Cardiac muscle cell (in vitro differentiated cells and primary cell): ENCODE data around the gene CA5A. TPM values are rescaled to one million over a fixed set of nuclear protein-coding genes. Genes with fewer than 3 reads are reported as not detected.
A peak's percentile ranks its signal among the peaks of the same experiment; 100 is the strongest.
"Not testable (repeated sequence)": the region's sequence is repeated elsewhere in the genome, so short reads cannot be mapped to it uniquely, and the experiment has no call there.

Experiments
- DNase-seq, 2 donors: peaks; one replicate each; pipeline versions ENCODE4 v3.0.0 to v3.0.0-alpha.2; 2010 to 2017; ENCODE audit warnings: low read depth in 1 of 2, low spot score in 1 of 2
- H3K27ac ChIP-seq: fragments of 200-600 bp; sonication (generic); 2 replicates; pipeline ENCODE4 v1.5.1; 2016
- H3K27me3 ChIP-seq: fragments of 200-600 bp; sonication (generic); 2 replicates; pipeline ENCODE4 v1.6.0; 2016; ENCODE audit warnings: control low read depth
- H3K36me3 ChIP-seq: fragments of 200-600 bp; sonication (generic); 2 replicates; pipeline ENCODE4 v1.5.1; 2016; ENCODE audit warnings: control low read depth
- H3K4me1 ChIP-seq: fragments of 200-600 bp; sonication (generic); 2 replicates; pipeline ENCODE4 v1.8.1; 2017; ENCODE audit warnings: low read depth, mild to moderate bottlenecking, mixed run types
- H3K4me3 ChIP-seq: fragments of 200-600 bp; sonication (generic); 2 replicates; pipeline ENCODE4 v1.5.1; 2016; ENCODE audit warnings: mild to moderate bottlenecking
- H3K9me3 ChIP-seq: fragments of 200-600 bp; sonication (generic); 2 replicates; pipeline ENCODE4 v1.5.1; 2017; ENCODE audit warnings: low read depth, mild to moderate bottlenecking, control low read depth
- CTCF ChIP-seq: IDR thresholded peaks from 2 replicates; pipeline ENCODE4 v1.5.1; 2012; ENCODE audit warnings: low read depth, mild to moderate bottlenecking, low read length
- polyA plus RNA-seq: library from polyadenylated mRNA; unstranded; fragments of >200 nt; fragmentation: Nextera tagmentation; extraction: Ambion mirVana; gene quantifications from 2 replicates; pipeline ENCODE4 v1.2.1, GENCODE V29; 2016
- total RNA-seq: library from RNA; depleted of rRNA; stranded (reverse); fragments of >200 nt; gene quantifications from 2 replicates; pipeline ENCODE4 v1.2.3, GENCODE V29; 2016

Gene CA5A
- total and polyA plus RNA-seq, 2 experiments from 2014 or later: not detected

- H3K27ac ChIP-seq: no peak overlapping the region
- H3K4me1 ChIP-seq: no peaks in the 10 kb centered on the region
- peaks cover 4% of the 10 kb centered on the region for H3K27me3 ChIP-seq
- H3K9me3 ChIP-seq: no peaks in the 10 kb centered on the region
- H3K36me3 ChIP-seq: no peaks in the 10 kb centered on the region
- no peak for DNase-seq
- no peak for TF ChIP-seq CTCF
- no peak overlapping the region for H3K4me3 ChIP-seq
Observed at GRCh38 chr16:87864331-87864989, 71.9 kb downstream of the CA5A start.

GRCh38 chr16:87863327-87863635 lies 73.0 kb downstream of the CA5A start:
- H3K9me3 ChIP-seq, H3K36me3 ChIP-seq, H3K27me3 ChIP-seq, H3K27ac ChIP-seq, H3K4me1 ChIP-seq, H3K4me3 ChIP-seq: not testable (repeated sequence)
- peak in 1 of 2 donors; percentile 52 for DNase-seq

DNA sequence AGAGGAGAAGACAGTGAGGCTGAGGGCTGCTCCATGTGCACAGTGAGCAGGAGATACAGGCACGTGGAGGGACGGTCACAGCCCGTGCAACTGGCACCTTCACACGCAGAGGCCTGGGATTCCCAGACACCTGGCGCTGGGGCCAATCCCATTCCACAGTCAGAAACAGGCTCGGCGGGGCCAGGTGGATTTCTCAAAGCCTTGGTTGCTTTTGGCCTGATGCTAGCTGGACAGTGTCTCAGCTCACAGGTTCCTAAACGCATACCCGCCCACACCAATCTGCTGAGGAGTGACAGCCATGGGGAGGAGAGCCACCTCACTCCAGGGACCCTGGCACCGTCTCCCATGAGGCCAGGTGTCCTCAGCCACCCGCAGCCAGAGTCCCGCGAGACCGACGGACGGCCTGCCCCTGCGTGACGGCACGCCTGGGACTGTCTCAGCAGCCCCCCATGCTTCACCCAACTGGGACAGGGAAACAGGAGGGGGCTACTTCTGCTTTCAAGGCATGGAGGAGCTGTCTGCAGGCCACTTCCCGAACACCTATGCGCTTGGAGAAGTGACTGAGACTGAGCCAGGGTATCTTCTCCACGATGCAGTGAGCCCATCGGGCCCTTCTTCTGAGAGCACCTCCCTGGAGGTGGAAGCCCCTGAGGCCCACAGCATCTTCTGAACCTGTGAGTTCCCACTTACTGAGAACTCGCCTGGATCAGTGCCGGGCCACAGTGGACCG lies 73.6 kb downstream of the CA5A start:
- not testable (repeated sequence) for H3K27ac ChIP-seq, H3K27me3 ChIP-seq, H3K4me3 ChIP-seq, DNase-seq, H3K4me1 ChIP-seq, H3K36me3 ChIP-seq, H3K9me3 ChIP-seq

DNA sequence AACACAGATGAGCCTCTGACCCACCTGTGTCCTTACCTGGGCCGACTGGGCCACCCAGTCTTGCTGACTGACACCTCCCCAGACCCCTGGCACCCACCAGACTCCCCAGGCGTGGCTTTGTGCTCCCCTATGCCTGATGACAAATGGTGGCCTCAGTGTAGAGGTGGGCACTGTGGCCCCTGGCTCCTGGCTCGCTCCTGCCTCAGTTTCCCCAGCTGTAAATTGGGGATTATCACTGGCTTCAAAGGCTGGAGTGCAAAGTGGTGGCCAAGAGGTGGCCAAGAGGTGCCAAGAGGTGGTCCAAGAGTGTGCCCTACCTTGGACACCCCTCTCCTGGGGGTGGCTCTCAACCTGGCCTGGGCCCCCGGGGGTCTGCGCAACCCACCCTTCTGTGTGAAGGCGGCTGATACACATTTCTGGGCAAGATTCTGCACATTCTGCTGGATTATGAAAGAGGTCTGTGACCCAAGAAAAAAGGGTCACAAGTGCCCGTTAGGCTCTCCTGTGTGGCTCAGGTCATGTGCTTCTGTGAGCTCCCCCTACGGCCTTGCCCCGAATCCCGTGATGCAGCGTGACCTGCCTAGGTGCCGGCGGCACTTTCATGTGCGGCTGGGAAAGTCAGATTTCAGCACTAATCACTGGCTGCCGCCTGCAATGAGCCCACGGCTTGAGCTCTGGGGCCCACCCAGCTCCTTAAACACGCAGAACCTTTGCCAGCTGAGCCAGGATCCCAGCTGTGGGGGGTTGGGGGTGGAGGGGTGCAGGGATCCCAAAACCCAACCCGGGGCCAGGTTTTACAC lies 74.8 kb downstream of the CA5A start:
- not testable (repeated sequence) for H3K27me3 ChIP-seq, H3K9me3 ChIP-seq, DNase-seq, H3K4me3 ChIP-seq, H3K4me1 ChIP-seq, H3K27ac ChIP-seq, H3K36me3 ChIP-seq

GRCh38 chr16:87860553-87861299 lies 75.6 kb downstream of the CA5A start:
- H3K9me3 ChIP-seq: no peaks in the 10 kb centered on the region
- no peaks in the 10 kb centered on the region for H3K27me3 ChIP-seq
- DNase-seq: peak in 1 of 2 donors; percentile 56
- no peak overlapping the region for H3K27ac ChIP-seq
- H3K36me3 ChIP-seq: no peaks in the 10 kb centered on the region
- no peaks in the 10 kb centered on the region for H3K4me1 ChIP-seq
- no peak overlapping the region for H3K4me3 ChIP-seq
- TF ChIP-seq CTCF: no peak

- not testable (repeated sequence) for DNase-seq, H3K4me3 ChIP-seq, H3K27me3 ChIP-seq, H3K36me3 ChIP-seq, H3K4me1 ChIP-seq, H3K27ac ChIP-seq, H3K9me3 ChIP-seq
Observed at GRCh38 chr16:87858151-87858993, 78.0 kb downstream of the CA5A start.

DNA sequence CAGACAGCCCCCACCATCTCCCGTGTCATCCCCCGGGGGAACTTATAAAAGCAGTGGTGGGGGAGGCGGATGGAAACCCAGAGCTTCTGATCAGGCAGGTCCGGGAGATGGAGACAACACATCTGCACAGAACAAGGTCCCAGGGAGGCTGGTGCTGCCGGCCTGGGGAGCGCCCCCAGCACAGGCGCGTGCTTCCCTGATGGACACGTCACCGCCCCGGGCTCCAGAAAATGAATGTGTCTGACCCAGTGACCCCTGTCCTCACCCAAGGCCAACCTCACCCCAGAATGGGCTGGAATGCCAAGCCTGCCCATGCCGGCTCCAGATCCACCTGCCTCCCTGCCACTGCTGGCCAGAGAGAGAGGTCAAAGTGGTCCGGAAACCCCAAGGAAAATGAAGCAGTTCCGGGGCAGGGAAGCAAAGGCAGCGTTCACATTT lies 79.5 kb downstream of the CA5A start:
- no peak overlapping the region for H3K27ac ChIP-seq
- no peak for DNase-seq
- H3K27me3 ChIP-seq: no peaks in the 10 kb centered on the region
- no peak overlapping the region for H3K4me3 ChIP-seq
- no peaks in the 10 kb centered on the region for H3K36me3 ChIP-seq
- TF ChIP-seq CTCF: no peak
- H3K4me1 ChIP-seq: peaks cover 23% of the 10 kb centered on the region
- no peaks in the 10 kb centered on the region for H3K9me3 ChIP-seq
